K562 (cell line): ENCODE results near the gene WDR46. TPM values are rescaled to one million over a fixed set of nuclear protein-coding genes. Genes with fewer than 3 reads are reported as not detected.
A peak's percentile ranks its signal among the peaks of the same experiment; 100 is the strongest.

ENCODE experiments used
- E2F8 ChIP-seq: fragments of 450-650 bp; IDR thresholded peaks from 2 replicates; pipeline ENCODE4 v1.7.1; 2018; ENCODE audit warnings: mild to moderate bottlenecking, low read depth; ENCODE audit not compliant: partially characterized antibody
- FOXK1 ChIP-seq: sonication (generic); formaldehyde crosslinking; IDR thresholded peaks from 2 replicates; pipeline ENCODE4 v1.8.0; 2022; ENCODE audit warnings: missing genetic modification reagents, mild to moderate bottlenecking, borderline replicate concordance
- MEF2D ChIP-seq: conservative IDR thresholded peaks from 2 replicates; pipeline ENCODE4 v1.6.1; 2016; ENCODE audit warnings: low read depth, missing genetic modification characterization, missing compliant biosample characterization
- PATZ1 ChIP-seq: fragments of 250-450 bp; sonication (Bioruptor Pico); IDR thresholded peaks from 2 replicates; pipeline ENCODE4 v1.5.0; 2020; ENCODE audit warnings: mild to moderate bottlenecking, borderline replicate concordance
- SAFB ChIP-seq: fragments of 200-400 bp; formaldehyde crosslinking; IDR thresholded peaks from 2 replicates; pipeline ENCODE4 v1.6.1; 2017; ENCODE audit warnings: low read depth, low read length, borderline replicate concordance
- SMARCA4 ChIP-seq: fragments of 450-650 bp; IDR thresholded peaks from 2 replicates; pipeline ENCODE4 v1.6.1; 2016
- TAF15 ChIP-seq: fragments of 200-400 bp; formaldehyde crosslinking; IDR thresholded peaks from 2 replicates; pipeline ENCODE4 v1.6.1; 2017; ENCODE audit warnings: mild to moderate bottlenecking, low read depth, low read length, moderate library complexity
- ZBED1 ChIP-seq: IDR thresholded peaks from 2 replicates; pipeline ENCODE4 v1.6.1; 2014
- ZBTB26 ChIP-seq: fragments of 450-650 bp; formaldehyde crosslinking; IDR thresholded peaks from 2 replicates; pipeline ENCODE4 v1.4.0; 2022; ENCODE audit warnings: missing genetic modification characterization
- ZBTB34 ChIP-seq: fragments of 250-450 bp; sonication (Bioruptor Pico); IDR thresholded peaks from 2 replicates; pipeline ENCODE4 v1.8.0; 2021; ENCODE audit warnings: mild to moderate bottlenecking, moderate library complexity
- ZFP36 ChIP-seq: fragments of 150-350 bp; IDR thresholded peaks from 2 replicates; pipeline ENCODE4 v1.6.1; 2018; ENCODE audit warnings: low read length, low read depth; ENCODE audit not compliant: partially characterized antibody
- ZNF253 ChIP-seq: fragments of 250-450 bp; sonication (Bioruptor Pico); conservative IDR thresholded peaks from 2 replicates; pipeline ENCODE4 v1.6.1; 2021; ENCODE audit warnings: mild to moderate bottlenecking
- ZNF639 ChIP-seq, 2 experiments: fragments of 200-800 bp in 1 of 2; sonication (Bioruptor generic) in 1 of 2; sonication (generic) in 1 of 2; formaldehyde crosslinking in 1 of 2; IDR thresholded peaks in 1 of 2; conservative IDR thresholded peaks in 1 of 2; 2 replicates each; pipeline versions ENCODE4 v1.5.0 to v1.6.1; 2016 to 2020; ENCODE audit warnings: missing compliant biosample characterization in 1 of 2, missing genetic modification characterization in 1 of 2, missing genetic modification reagents in 1 of 2
- ZNF644 ChIP-seq: fragments of 200-800 bp; sonication (Bioruptor generic); IDR thresholded peaks from 2 replicates; pipeline ENCODE4 v1.6.1; 2016; ENCODE audit warnings: low read depth, missing genetic modification characterization, missing compliant biosample characterization
- ZNF79 ChIP-seq: fragments of 250-450 bp; sonication (Bioruptor Pico); IDR thresholded peaks from 2 replicates; pipeline ENCODE4 v1.4.0; 2020; ENCODE audit warnings: low read depth, mild to moderate bottlenecking, moderate library complexity
- ZNF830 ChIP-seq: fragments of 250-450 bp; sonication (Bioruptor Pico); IDR thresholded peaks from 2 replicates; pipeline ENCODE4 v1.5.0; 2021; ENCODE audit warnings: mild to moderate bottlenecking
- polyA plus RNA-seq, 8 experiments: library from polyadenylated mRNA; depleted of rRNA in 4 of 8; stranded (reverse) in 5 of 8; unstranded in 3 of 8; fragments of >200 nt; fragmentation: Nextera tagmentation in 2 of 8; fragmentation: Illumina TruSeq in 1 of 8; extraction: Ambion mirVana in 2 of 8; extraction: Trizol in 1 of 8; gene quantifications; 2 replicates each; pipeline versions ENCODE4 v1.2.1 to v1.2.3, GENCODE V29; 2011 to 2014; ENCODE audit warnings: inconsistent platforms in 1 of 8, missing spikeins in 1 of 8
- total RNA-seq, 7 experiments: library from RNA; depleted of rRNA in 6 of 7; stranded (reverse); fragments of >200 nt in 6 of 7; fragmentation: Illumina TruSeq in 2 of 7; extraction: Trizol in 2 of 7; gene quantifications; 2 replicates each; pipeline versions ENCODE4 v1.2.1 to v1.2.3, GENCODE V29; 2011 to 2021; ENCODE audit warnings: low replicate concordance in 1 of 7

The WDR46 gene
- total and polyA plus RNA-seq, 9 of the 15 experiments (the other 6 are each of a cell fraction or from before 2014, with no cell fraction given) = 8.9 to 146 (median 93.1) TPM

- TF ChIP-seq ZNF830 (CRISPR knock-in tag) (no peak; the same call in 1 of the 2 replicates), PATZ1 (CRISPR knock-in tag) (no peak), MEF2D (tag) (peak; percentile 51; the same call in 1 of the 2 replicates), ZNF79 (CRISPR knock-in tag) (no peak), ZNF644 (tag) (peak; percentile 92), ZNF253 (CRISPR knock-in tag) (no peak), ZFP36 (no peak), FOXK1 (CRISPR knock-in tag) (peak; percentile 96; the same call in 1 of the 2 replicates), SAFB (no peak), SMARCA4 (no peak), TAF15 (no peak), ZNF639 (CRISPR knock-in tag; conservative IDR thresholded peaks at IDR 0.05 in 1 of 2, IDR thresholded peaks at IDR 0.05 in 1 of 2) (peak in 1 of 2 experiments; percentile 89; a peak in 1 of 4 replicates), ZBTB34 (CRISPR knock-in tag) (no peak), ZBTB26 (CRISPR knock-in tag) (no peak), E2F8 (peak; percentile 96), ZBED1 (no peak)
Measured at GRCh38 chr6:33288921-33289783, at the start of gene WDR46, which contains the start of gene PFDN6 (continued).
